HFFc6 (cell line): ENCODE results near the gene PLXNA3. TPM values are rescaled to one million over a fixed set of nuclear protein-coding genes. Genes with fewer than 3 reads are reported as not detected.

Source experiments
- DNase-seq: peaks from one replicate; pipeline ENCODE4 v3.0.0-alpha.2; 2018
- H3K27ac Mint-ChIP-seq: 2 replicates; pipeline ENCODE4 v1.8.0; 2020; ENCODE audit warnings: mild to moderate bottlenecking, mixed read lengths
- H3K27me3 Mint-ChIP-seq: 2 replicates; pipeline ENCODE4 v1.8.0; 2021; ENCODE audit warnings: mild to moderate bottlenecking, moderate library complexity, mixed read lengths; ENCODE audit not compliant: insufficient read depth
- H3K36me3 Mint-ChIP-seq: 2 replicates; pipeline ENCODE4 v1.8.0; 2021; ENCODE audit warnings: low read depth, mixed read lengths
- H3K4me1 Mint-ChIP-seq: 2 replicates; pipeline ENCODE4 v1.8.0; 2020; ENCODE audit warnings: low read depth, mixed read lengths
- H3K4me3 Mint-ChIP-seq: 2 replicates; pipeline ENCODE4 v1.8.0; 2020; ENCODE audit warnings: mild to moderate bottlenecking, moderate library complexity, mixed read lengths
- H3K9me3 Mint-ChIP-seq: 2 replicates; pipeline ENCODE4 v1.8.0; 2020; ENCODE audit warnings: mild to moderate bottlenecking, mixed read lengths
- CTCF ChIP-seq: fragments of 200-600 bp; sonication (generic); IDR thresholded peaks from 2 replicates; pipeline ENCODE4 v1.5.0; 2021; ENCODE audit warnings: antibody characterized with exemption, mild to moderate bottlenecking
- total RNA-seq, 6 experiments: library from RNA; stranded (reverse); fragmentation: NEBNext Ultra II Directional; extraction: Animal tissue kit (Norgen Biotek cat#: 25700); gene quantifications; 2 replicates in 1 of 6; 3 replicates in 5 of 6; pipeline ENCODE4 v1.2.3, GENCODE V29; 2021

The PLXNA3 gene
- total RNA-seq, 6 experiments from 2014 or later = 66.2 to 98.7 (median 79.8) TPM

- Mint-ChIP-seq H3K36me3 (peaks cover 6% of the 10 kb centered on the region; the same call in 1 of the 2 replicates), H3K27me3 (peaks cover under 1% of the 10 kb centered on the region; the same call in 1 of the 2 replicates), H3K27ac (no peak overlapping the region), H3K9me3 (no peaks in the 10 kb centered on the region), H3K4me1 (no peaks in the 10 kb centered on the region), H3K4me3 (no peak overlapping the region)
- DNase-seq = no peak
- no peak for TF ChIP-seq CTCF
Measured at GRCh38 chrX:154470434-154470833, 12.4 kb downstream of the PLXNA3 start.

GRCh38 chrX:154470914-154471568 lies 13.0 kb downstream of the PLXNA3 start:
- peaks cover 6% of the 10 kb centered on the region; the same call in 1 of the 2 replicates for H3K36me3 Mint-ChIP-seq
- no peaks in the 10 kb centered on the region for H3K9me3 Mint-ChIP-seq
- DNase-seq = no peak
- no peak for TF ChIP-seq CTCF
- H3K27me3 Mint-ChIP-seq = peaks cover 2% of the 10 kb centered on the region; the same call in 1 of the 2 replicates
- no peak overlapping the region for H3K4me3 Mint-ChIP-seq
- no peak overlapping the region for H3K27ac Mint-ChIP-seq
- H3K4me1 Mint-ChIP-seq = no peaks in the 10 kb centered on the region

- Mint-ChIP-seq H3K27me3 (peaks cover 2% of the 10 kb centered on the region), H3K9me3 (no peaks in the 10 kb centered on the region), H3K36me3 (peaks cover 6% of the 10 kb centered on the region; the same call in 1 of the 2 replicates), H3K4me1 (no peaks in the 10 kb centered on the region), H3K27ac (no peak overlapping the region), H3K4me3 (no peak overlapping the region)
- no peak for TF ChIP-seq CTCF
- no peak for DNase-seq
Measured at GRCh38 chrX:154471839-154472684, 14.0 kb downstream of the PLXNA3 start.

- no peaks in the 10 kb centered on the region for H3K9me3 Mint-ChIP-seq
- H3K4me3 Mint-ChIP-seq = no peak overlapping the region
- peaks cover 6% of the 10 kb centered on the region; the same call in 1 of the 2 replicates for H3K36me3 Mint-ChIP-seq
- H3K27me3 Mint-ChIP-seq = peaks cover 2% of the 10 kb centered on the region
- no peak for DNase-seq
- H3K4me1 Mint-ChIP-seq = no peaks in the 10 kb centered on the region
- peak overlapping the region; percentile 33; the same call in 1 of the 2 replicates for H3K27ac Mint-ChIP-seq
- no peak for TF ChIP-seq CTCF
Measured at GRCh38 chrX:154472685-154473632, 14.9 kb downstream of the PLXNA3 start.

GRCh38 chrX:154473683-154474082 lies 15.6 kb downstream of the PLXNA3 start:
- Mint-ChIP-seq H3K36me3 (peaks cover 6% of the 10 kb centered on the region; the same call in 1 of the 2 replicates), H3K27ac (no peak overlapping the region), H3K4me1 (no peaks in the 10 kb centered on the region), H3K27me3 (peaks cover 2% of the 10 kb centered on the region), H3K4me3 (no peak overlapping the region), H3K9me3 (no peaks in the 10 kb centered on the region)
- no peak for DNase-seq
- no peak for TF ChIP-seq CTCF
